Aorta (tissue), 5 donors: ENCODE measurements around the gene C14orf119. TPM values are rescaled to one million over a fixed set of nuclear protein-coding genes. Genes with fewer than 3 reads are reported as not detected.

Experiments
- ATAC-seq: fragments of 200-7000 bp; cut with Tn5 transposase; one replicate; pipeline ENCODE4 v1.9.1; 2022; ENCODE audit warnings: moderate library complexity; ENCODE audit not compliant: low FRiP score
- DNase-seq, 2 donors: peaks; one replicate each; pipeline ENCODE4 v3.0.0-alpha.2; 2020
- H3K27ac ChIP-seq, 2 donors: one replicate each; pipeline ENCODE4 v1.5.1; 2013; ENCODE audit warnings: low read length in 2 of 2, mild to moderate bottlenecking in 2 of 2, moderate library complexity in 2 of 2, control low read depth in 1 of 2, inconsistent platforms in 1 of 2, low read depth in 1 of 2
- H3K27me3 ChIP-seq, 2 donors: one replicate each; pipeline ENCODE4 v1.6.1; 2013; ENCODE audit warnings: control low read depth in 1 of 2, low read length in 1 of 2, mild to moderate bottlenecking in 1 of 2, moderate library complexity in 1 of 2; ENCODE audit not compliant: insufficient read depth in 2 of 2, control insufficient read depth in 1 of 2
- H3K36me3 ChIP-seq, 2 donors: one replicate each; pipeline ENCODE4 v1.6.1; 2013; ENCODE audit warnings: control low read depth in 1 of 2, low read length in 1 of 2, mild to moderate bottlenecking in 1 of 2; ENCODE audit not compliant: insufficient read depth in 2 of 2, control insufficient read depth in 1 of 2
- H3K4me1 ChIP-seq, 2 donors: one replicate each; pipeline ENCODE4 v1.6.1; 2013; ENCODE audit warnings: low read length in 2 of 2, control low read depth in 1 of 2, mild to moderate bottlenecking in 1 of 2, moderate library complexity in 1 of 2; ENCODE audit not compliant: insufficient read depth in 2 of 2, control insufficient read depth in 1 of 2
- H3K4me3 ChIP-seq, 2 donors: one replicate each; pipeline ENCODE4 v1.5.1; 2013; ENCODE audit warnings: low read length in 2 of 2, control low read depth in 1 of 2, mild to moderate bottlenecking in 1 of 2
- H3K9me3 ChIP-seq: one replicate; pipeline ENCODE4 v1.6.1; 2013; ENCODE audit warnings: mild to moderate bottlenecking, low read length; ENCODE audit not compliant: control insufficient read depth
- WGBS, 2 donors: extraction: QIAGEN DNeasy Blood & Tissue Kit; methylation state at CpG; one replicate each; pipeline ENCODE4 v1.1.7; 2013; 5-methylcytosine and 5-hydroxymethylcytosine counted together
- intact Hi-C, 2 donors: fragments of 100-400 bp; cut with DNase I; formaldehyde crosslinking; loops; one replicate each; pipeline versions ENCODE4 v1.14.2 to v1.15.0; 2022
- long read RNA-seq, 2 donors: library from polyadenylated mRNA; unstranded; transcript quantifications; one replicate each; pipeline ENCODE4 v2.0.0, GENCODE V29; 2020 to 2021
- polyA plus RNA-seq, 2 donors: library from polyadenylated mRNA; stranded (reverse); fragments of 200-250 nt; gene quantifications; one replicate each; pipeline ENCODE4 v1.2.3, GENCODE V29; 2013
- total RNA-seq, 2 donors: library from RNA; stranded (reverse); fragmentation: NEBNext Ultra II Directional; extraction: Animal tissue kit (Norgen Biotek cat#: 25700); gene quantifications; one replicate each; pipeline ENCODE4 v1.2.1, GENCODE V29; 2021
- donor health status: healthy with polysubstance abuse.
- donor health status: Bipolar disorder and iron deficiency.
- donor health status: DM: no; HTN: no; CAD: no.
- donor health status: DM: no; HTN: no; CAD: no.
- donor health status: DM: yes; HTN: yes; CAD: no.

The C14orf119 gene, protein sequence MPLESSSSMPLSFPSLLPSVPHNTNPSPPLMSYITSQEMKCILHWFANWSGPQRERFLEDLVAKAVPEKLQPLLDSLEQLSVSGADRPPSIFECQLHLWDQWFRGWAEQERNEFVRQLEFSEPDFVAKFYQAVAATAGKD
- 10 to 100 TPM; 37.6 to 41.4 TPM for total RNA-seq
- 10 to 100 TPM; 27.8 to 32.2 TPM for polyA plus RNA-seq
- long read RNA-seq, donor 1, transcript C14orf119-201 (2 exons, 3,660 nt), result major isoform, 65 of 81 reads
- long read RNA-seq, donor 1, partial matches to known transcripts, result 0 of 81 reads
- long read RNA-seq, donor 1, other reads (novel, unspliced or antisense), result 16 of 81 reads
- long read RNA-seq, donor 2, transcript C14orf119-201 (2 exons, 3,660 nt), result major isoform, 24 of 26 reads
- long read RNA-seq, donor 2, partial matches to known transcripts, result 0 of 26 reads
- long read RNA-seq, donor 2, other reads (novel, unspliced or antisense), result 2 of 26 reads

DNA sequence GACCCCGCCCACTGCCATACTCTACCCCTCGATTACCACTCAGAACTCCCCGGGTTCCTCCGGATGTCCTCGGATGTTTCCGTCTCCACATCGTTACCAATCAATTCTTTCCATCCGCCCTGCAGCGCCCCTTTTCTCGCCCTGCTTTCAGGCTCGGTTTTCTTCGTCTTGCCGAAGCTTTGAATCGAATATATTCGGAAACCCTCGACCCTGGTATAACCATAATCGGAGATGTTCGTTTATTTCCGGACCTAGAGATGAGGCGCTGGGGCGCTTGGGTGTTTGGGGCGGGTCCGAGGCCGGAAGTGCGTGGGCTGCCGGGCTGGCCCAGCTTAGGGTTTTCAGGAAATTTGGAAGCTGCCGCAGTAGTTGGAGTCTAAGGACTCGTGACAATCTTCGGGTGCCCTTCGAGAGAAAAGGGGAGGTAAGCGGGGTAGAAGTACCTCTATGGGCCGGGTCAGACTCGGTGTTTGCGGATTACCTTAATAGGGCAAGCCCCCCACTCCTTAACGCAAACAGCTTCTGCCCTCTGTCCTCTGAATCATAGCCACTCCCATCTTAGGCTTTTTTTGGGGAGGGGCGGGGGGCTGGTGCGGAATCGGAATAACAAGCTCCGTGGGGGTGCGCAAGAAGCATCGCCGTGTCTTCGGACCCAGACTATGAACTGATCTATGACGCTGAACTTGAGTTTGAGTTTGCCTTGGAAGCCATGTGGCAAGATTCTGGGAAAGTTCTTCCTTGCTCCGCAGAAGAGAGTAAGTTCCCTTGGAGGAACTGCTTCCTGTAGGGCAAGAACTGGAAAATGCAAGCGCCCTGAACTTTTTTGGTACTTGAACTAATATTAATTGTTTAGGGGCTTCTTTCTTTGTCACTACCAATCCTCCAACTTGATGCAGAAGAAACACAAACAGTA, at the start of gene C14orf119:
TSS of gene C14orf119 (plus strand) at position 310 of the 913 bp plus-strand sequence. CDS start 2,154 bp downstream, outside the sequence.
- ATAC-seq (peak; percentile 98), DNase-seq (peak; percentile 96 to 100)
- intact Hi-C loops, result loop anchor here in 1 of 2 donors (2.0 kb wide), 1 partner anchor 205 kb away; no protein-coding TSS in a partner anchor
- H3K36me3 ChIP-seq, result no peaks in the 10 kb centered on the region
- peaks cover 0 to 11% of the 10 kb centered on the region in 2 donors for H3K4me1 ChIP-seq
- H3K4me3 ChIP-seq, result peak within 1 kb of the TSS; percentile 62 to 68
- H3K9me3 ChIP-seq, result no peaks in the 10 kb centered on the region
- H3K27ac ChIP-seq, result peak within 1 kb of the TSS in 1 of 2 donors; percentile 92
- H3K27me3 ChIP-seq, result no peaks in the 10 kb centered on the region
- 0 to 1% methylated on average over 46 of the region's 46 CpGs for WGBS, 2 donors

DNA sequence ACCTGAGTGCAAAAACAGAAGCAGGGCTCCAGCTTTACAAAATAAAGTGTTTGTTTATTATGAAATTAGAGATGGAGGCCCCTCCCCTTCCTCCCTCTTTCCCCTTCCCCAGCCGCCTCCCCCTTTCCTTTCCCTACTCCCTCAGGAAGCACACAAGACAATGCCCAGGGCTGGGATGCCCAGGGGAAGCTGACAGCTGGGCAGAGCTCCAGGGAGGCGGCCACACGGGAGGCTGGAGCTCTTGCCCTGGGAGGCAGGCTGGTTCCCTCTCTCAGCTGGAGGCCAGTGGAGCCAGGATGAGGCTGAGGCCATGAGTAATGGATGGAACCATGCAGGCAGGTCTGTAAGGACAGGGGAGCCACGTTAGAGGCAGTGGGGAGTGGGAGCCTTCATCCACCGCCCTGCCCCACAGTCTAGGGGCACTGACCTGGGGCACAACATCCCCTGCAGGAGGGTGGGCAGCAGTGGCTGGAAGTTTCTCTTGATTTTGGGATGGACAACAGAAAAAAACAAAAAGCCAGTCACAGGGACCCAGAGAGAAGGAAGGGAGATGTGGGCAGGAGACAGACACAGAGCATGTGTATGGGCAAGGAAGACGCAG, 48.2 kb upstream of the C14orf119 start:
- intact Hi-C loops, result no loop called here
- H3K36me3 ChIP-seq, result no peaks in the 10 kb centered on the region
- H3K4me3 ChIP-seq, result no peak overlapping the region
- WGBS, 2 donors, result 70 to 72% methylated on average over 5 to 6 of the region's 6 CpGs
- H3K4me1 ChIP-seq, result no peaks in the 10 kb centered on the region
- no peaks in the 10 kb centered on the region for H3K9me3 ChIP-seq
- ATAC-seq (no peak), DNase-seq (peak in 1 of 2 donors; percentile 66)
- H3K27ac ChIP-seq, result no peak overlapping the region
- H3K27me3 ChIP-seq, result no peaks in the 10 kb centered on the region

DNA sequence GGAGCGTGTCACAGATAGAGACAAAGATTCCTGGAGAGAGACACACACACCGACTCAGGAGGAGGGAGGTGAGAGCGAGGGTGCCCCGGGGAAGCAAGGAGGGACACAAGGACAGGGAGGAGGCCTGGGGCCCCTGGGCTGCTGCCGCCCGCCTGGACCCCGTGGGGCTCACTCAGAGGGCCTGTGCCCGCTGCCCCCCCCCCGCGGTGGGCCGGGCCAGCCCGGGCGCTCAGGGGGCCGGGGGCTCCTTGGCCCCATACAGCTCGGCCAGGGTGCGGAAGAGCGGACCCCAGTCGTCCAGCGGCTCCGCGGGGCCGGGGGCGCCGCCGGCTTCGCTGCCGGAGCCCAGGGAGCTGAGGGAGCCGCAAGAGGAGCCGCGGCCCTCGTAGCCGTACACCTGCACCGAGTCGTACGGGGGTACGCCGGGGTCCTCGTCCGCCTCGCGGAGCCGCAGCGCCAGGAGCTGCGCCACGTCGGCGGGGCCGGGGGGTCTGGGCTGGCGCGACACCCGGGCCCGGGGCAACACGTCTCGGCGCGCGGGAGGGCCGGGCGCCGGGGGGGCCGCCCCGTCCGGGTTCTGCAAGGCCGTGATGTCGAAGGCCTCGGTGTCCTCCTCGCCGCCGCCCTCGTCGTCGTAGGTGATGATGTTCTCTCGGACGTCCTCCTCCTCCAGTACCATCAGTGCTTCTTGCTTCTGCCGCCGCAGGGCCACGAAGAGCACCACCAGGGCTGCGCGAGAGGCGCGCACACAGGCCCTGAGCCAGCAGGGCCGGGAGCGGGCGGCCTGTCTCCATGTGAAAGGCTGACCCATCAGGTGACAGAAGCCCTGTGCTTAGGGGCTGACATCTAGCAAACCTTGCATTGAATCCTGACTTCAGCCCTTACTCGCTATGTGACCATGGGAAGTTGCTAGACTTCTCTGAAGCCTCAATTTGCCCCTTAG, 47.3 kb upstream of the C14orf119 start:
- Histone ChIP-seq H3K27ac (no peak overlapping the region), H3K36me3 (no peaks in the 10 kb centered on the region), H3K9me3 (no peaks in the 10 kb centered on the region), H3K4me1 (no peaks in the 10 kb centered on the region), H3K27me3 (no peaks in the 10 kb centered on the region), H3K4me3 (no peak overlapping the region)
- 77% methylated on average over 62 to 85 of the region's 85 CpGs for WGBS, 2 donors
- DNase-seq (peak in 1 of 2 donors; percentile 61), ATAC-seq (no peak)
- intact Hi-C loops, result no loop called here

DNA sequence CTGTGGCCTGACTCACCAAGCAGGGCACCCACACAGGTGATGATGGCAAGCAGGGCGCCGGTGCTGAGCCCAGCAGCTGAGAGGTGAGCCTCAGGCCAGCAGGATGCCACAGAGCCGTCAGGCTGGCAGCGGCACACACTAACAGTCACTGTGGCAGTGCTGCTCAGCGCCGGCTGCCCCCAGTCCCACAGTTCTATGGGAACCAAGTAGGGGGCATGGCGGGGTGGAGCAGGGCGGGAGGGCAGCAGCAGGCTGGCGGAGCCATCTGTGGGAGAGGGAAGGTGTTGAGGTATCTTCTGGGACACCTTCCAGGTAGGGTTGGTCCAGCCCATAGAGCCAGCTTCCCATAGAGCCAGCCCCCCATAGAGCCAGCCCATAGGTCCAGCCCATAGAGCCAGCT, 46.3 kb upstream of the C14orf119 start:
- DNase-seq (peak in 1 of 2 donors; percentile 51), ATAC-seq (no peak)
- Histone ChIP-seq H3K4me3 (no peak overlapping the region), H3K27me3 (no peaks in the 10 kb centered on the region), H3K4me1 (no peaks in the 10 kb centered on the region), H3K36me3 (no peaks in the 10 kb centered on the region), H3K9me3 (no peaks in the 10 kb centered on the region), H3K27ac (no peak overlapping the region)
- 97 to 98% methylated on average over 9 of the region's 9 CpGs for WGBS, 2 donors
- intact Hi-C loops, result no loop called here

DNA sequence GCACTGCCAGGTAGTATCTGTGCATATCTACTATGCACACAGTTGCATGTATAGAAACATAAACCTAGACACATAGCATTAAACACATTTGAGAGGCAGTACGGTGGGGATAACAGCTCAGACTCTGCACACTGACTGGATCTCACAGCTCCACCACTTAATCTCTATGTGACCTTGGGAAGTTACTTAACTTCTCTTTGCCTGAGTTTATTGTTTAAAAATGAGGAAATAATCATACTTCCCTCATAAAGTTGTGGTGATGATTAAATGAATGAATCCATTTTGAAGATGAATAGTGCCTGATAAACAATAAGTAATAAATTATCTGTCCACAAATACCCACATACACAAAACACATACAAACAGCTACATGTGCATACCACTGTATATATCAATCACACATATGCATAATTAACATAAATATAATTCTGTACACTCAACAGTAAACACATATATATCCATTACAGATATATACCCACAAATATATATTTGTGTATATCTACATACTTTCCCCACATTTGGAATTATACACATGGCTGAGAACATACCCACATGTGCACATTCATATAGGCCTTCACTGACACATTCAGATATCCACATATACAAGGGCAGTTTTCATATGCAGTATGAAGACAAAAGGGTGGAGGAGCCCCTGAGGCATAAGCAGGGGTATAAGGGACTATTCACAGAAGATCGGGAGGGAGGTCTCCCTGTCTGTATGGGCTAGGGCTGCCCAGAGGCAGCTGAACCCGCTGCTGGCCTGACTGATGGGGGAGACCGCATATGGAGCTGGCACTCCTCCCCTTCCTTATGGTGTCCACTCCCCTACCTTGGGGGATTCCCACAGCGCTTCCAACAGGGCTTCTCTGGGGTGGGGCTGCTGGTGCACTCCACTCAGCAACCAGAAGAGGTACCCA, 43.9 kb upstream of the C14orf119 start:
- ATAC-seq, result no peak

DNA sequence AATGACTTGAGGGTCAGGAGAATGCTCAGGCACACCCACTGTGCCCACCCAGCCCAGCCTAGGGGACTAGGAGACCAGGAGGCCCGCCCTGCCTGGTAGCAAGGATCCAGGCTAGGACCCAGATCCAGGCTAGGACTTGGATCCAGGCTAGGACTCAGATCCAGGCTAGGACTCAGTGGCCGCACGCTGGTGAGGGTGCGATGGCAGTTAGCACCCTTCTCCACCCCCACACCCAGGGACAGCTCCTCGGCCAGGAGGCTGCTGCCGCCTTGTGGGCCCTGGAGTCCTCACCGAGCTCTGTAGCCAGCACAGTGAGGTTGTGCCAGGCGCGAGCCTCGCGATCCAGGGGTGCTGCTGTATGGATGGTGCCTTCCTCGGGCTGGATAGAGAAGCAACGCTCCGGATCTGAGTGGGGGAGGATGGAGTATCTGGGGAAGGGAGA, 43.1 kb upstream of the C14orf119 start:
- Histone ChIP-seq H3K36me3 (no peaks in the 10 kb centered on the region), H3K9me3 (no peaks in the 10 kb centered on the region), H3K4me3 (no peak overlapping the region), H3K27ac (no peak overlapping the region), H3K4me1 (no peaks in the 10 kb centered on the region), H3K27me3 (no peaks in the 10 kb centered on the region)
- ATAC-seq (no peak), DNase-seq (peak in 1 of 2 donors; percentile 76)
- 50 to 52% methylated on average over 14 of the region's 14 CpGs for WGBS, 2 donors
- intact Hi-C loops, result loop anchor here in 1 of 2 donors (10.0 kb wide), 1 partner anchor 497 kb away; no protein-coding TSS in a partner anchor

More for the DNA sequence above, 43.9 kb upstream of the C14orf119 start:
- Histone ChIP-seq H3K27ac (no peak overlapping the region), H3K36me3 (no peaks in the 10 kb centered on the region), H3K27me3 (no peaks in the 10 kb centered on the region), H3K4me3 (no peak overlapping the region), H3K4me1 (no peaks in the 10 kb centered on the region), H3K9me3 (no peaks in the 10 kb centered on the region)
- intact Hi-C loops, result loop anchor here in 1 of 2 donors (10.0 kb wide), 1 partner anchor 497 kb away; no protein-coding TSS in a partner anchor
- DNase-seq, result no peak
- WGBS, 2 donors, result 84% methylated on average over 5 of the region's 5 CpGs

DNA sequence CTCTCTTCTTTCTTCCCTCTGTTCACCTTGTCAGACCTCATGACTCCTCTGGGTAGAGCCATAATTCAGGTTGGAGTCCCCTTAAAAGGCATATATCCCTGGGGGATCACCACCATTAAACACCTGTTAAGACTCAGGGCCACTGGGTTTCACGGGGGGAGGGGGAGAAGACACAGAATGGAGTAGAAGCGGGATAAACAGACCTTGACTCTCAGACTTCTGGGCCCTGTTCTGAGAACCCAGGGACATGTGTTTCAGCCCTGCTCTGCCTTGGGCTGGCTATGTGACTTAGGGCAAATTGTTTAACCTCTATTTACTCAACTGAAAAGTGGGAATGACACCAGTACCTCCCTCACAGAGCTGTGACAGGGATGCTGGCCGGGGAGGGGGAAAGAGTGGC, 42.6 kb upstream of the C14orf119 start:
- no peaks in the 10 kb centered on the region for H3K36me3 ChIP-seq
- no peak overlapping the region for H3K4me3 ChIP-seq
- 78 to 82% methylated on average over 3 of the region's 3 CpGs for WGBS, 2 donors
- no peak for DNase-seq
- H3K27me3 ChIP-seq, result no peaks in the 10 kb centered on the region
- H3K4me1 ChIP-seq, result no peaks in the 10 kb centered on the region
- no peaks in the 10 kb centered on the region for H3K9me3 ChIP-seq
- no peak overlapping the region for H3K27ac ChIP-seq
- intact Hi-C loops, result loop anchor here in 1 of 2 donors (10.0 kb wide), 1 partner anchor 498 kb away; no protein-coding TSS in a partner anchor
- ATAC-seq, result no peak
